Measurements from ENCODE around the gene CGNL1. TPM values are rescaled to one million over a fixed set of nuclear protein-coding genes. Genes with fewer than 3 reads are reported as not detected.

Gene CGNL1
- total and polyA plus RNA-seq, 11 donors = 3.8 to 40.0 (median 23.4) TPM

- 33 to 41% (median 37%) methylated on average over 9 of the region's 9 CpGs for WGBS, 4 donors
Observed at GRCh38 chr15:57595011-57595866, 218.9 kb downstream of the CGNL1 start.

GRCh38 chr15:57596301-57596855 lies 220.1 kb downstream of the CGNL1 start:
- intact Hi-C loops (cut with DNase I) = loop anchor here in 3 of 10 donors (1.0 to 5.0 kb wide), 4 partner anchors 11 to 41 kb away; no protein-coding TSS in a partner anchor
- ATAC-seq = peak; percentile 5 to 38 (median 26)
- no peak for TF ChIP-seq CTCF (IDR thresholded peaks at IDR 0.05)
- TF ChIP-seq POLR2A (IDR thresholded peaks at IDR 0.05) = no peak
- H3K36me3 ChIP-seq = no peaks in the 10 kb centered on the region
- H3K27me3 ChIP-seq = no peaks in the 10 kb centered on the region
- peaks cover 0 to 52% (median 31%) of the 10 kb centered on the region in 12 donors for H3K4me1 ChIP-seq
- peak overlapping the region in 2 of 12 donors; percentile 6 to 8 for H3K4me3 ChIP-seq
- peak overlapping the region; percentile 74 to 96 (median 92) for H3K27ac ChIP-seq
- peak in 2 of 5 donors; percentile 48 to 49 for DNase-seq
- 49 to 62% (median 59%) methylated on average over 8 of the region's 8 CpGs for WGBS, 4 donors
- no peaks in the 10 kb centered on the region for H3K9me3 ChIP-seq

More at GRCh38 chr15:57595011-57595866, 218.9 kb downstream of the CGNL1 start:
- no peaks in the 10 kb centered on the region for H3K36me3 ChIP-seq
- ATAC-seq (peak; percentile 64 to 77 (median 76)), DNase-seq (peak in 4 of 5 donors; percentile 71 to 86 (median 78))
- intact Hi-C loops (cut with DNase I) = loop anchor here in 4 of 10 donors (1.0 to 5.0 kb wide), 5 partner anchors 30 to 42 kb away; no protein-coding TSS in a partner anchor
- peaks cover 0 to 59% (median 37%) of the 10 kb centered on the region in 12 donors for H3K4me1 ChIP-seq
- peak overlapping the region; percentile 74 to 96 (median 94) for H3K27ac ChIP-seq
- peak overlapping the region in 5 of 12 donors; percentile 47 to 94 (median 77) for H3K4me3 ChIP-seq
- TF ChIP-seq POLR2A (IDR thresholded peaks at IDR 0.05) (no peak), CTCF (IDR thresholded peaks at IDR 0.05) (no peak)
- H3K27me3 ChIP-seq = peaks cover 0 to 6% (median 0%) of the 10 kb centered on the region in 9 donors
- no peaks in the 10 kb centered on the region for H3K9me3 ChIP-seq

- Histone ChIP-seq H3K9me3 (no peaks in the 10 kb centered on the region), H3K27me3 (no peaks in the 10 kb centered on the region), H3K4me3 (peak overlapping the region in 1 of 12 donors; percentile 6), H3K27ac (peak overlapping the region; percentile 74 to 96 (median 92)), H3K4me1 (peaks cover 0 to 54% (median 32%) of the 10 kb centered on the region in 12 donors), H3K36me3 (no peaks in the 10 kb centered on the region)
- ATAC-seq (peak in 1 of 4 donors; percentile 12), DNase-seq (no peak)
- intact Hi-C loops (cut with DNase I) = loop anchor here in 3 of 10 donors (1.0 to 5.0 kb wide), 4 partner anchors 10 to 40 kb away; no protein-coding TSS in a partner anchor
- 26 to 30% (median 27%) methylated on average over 4 of the region's 4 CpGs for WGBS, 4 donors
- TF ChIP-seq POLR2A (IDR thresholded peaks at IDR 0.05) (no peak), CTCF (IDR thresholded peaks at IDR 0.05) (no peak)
Observed at GRCh38 chr15:57596978-57597377, 220.7 kb downstream of the CGNL1 start.
